HG03565 (cell line): ENCODE results near the gene CRNKL1.

ENCODE experiments used
- ATAC-seq: cut with Tn5 transposase; IDR thresholded peaks from one replicate; pipeline ENCODE4 v1.9.1; 2021; ENCODE audit warnings: mild to moderate bottlenecking, moderate library complexity; ENCODE audit not compliant: unreplicated experiment

Gene CRNKL1

GRCh38 chr20:19986419-19986818 is 65.8 kb downstream of the CRNKL1 start:
- no peak for ATAC-seq
